Endothelial cell of umbilical vein (primary cell): ENCODE results near the gene MARVELD1. TPM values are rescaled to one million over a fixed set of nuclear protein-coding genes. Genes with fewer than 3 reads are reported as not detected.

Source experiments
- BruUV-seq: library from RNA; stranded (reverse); fragments of 400-500 nt; replicated peaks from 2 replicates; lab custom pipeline; 2021; lab: Mats Ljungman, UMichigan
- CTCF ChIA-PET: fragments of 300-600, 350-600 bp; sonication (Branson Sonifier 250); formaldehyde crosslinking; loops from one replicate; lab custom pipeline; 2021; ENCODE audit warnings: antibody characterized with exemption, inconsistent platforms; lab: Charles Lee
- POLR2A ChIA-PET: fragments of 300-600, 350-600 bp; sonication (Branson Sonifier 250); formaldehyde crosslinking; loops from one replicate; lab custom pipeline; 2021; ENCODE audit warnings: antibody characterized with exemption, inconsistent platforms; lab: Charles Lee
- DNase-seq: peaks from one replicate; pipeline ENCODE4 v3.0.0-alpha.2; 2011; ENCODE audit warnings: low read depth, low spot score
- FAIRE-seq: peaks from 2 replicates; lab custom pipeline; 2011; peaks lifted over from hg19 to GRCh38; lab: Jason Lieb, UNC
- H2AFZ ChIP-seq: 2 replicates; pipeline ENCODE4 v1.6.0; 2012; ENCODE audit warnings: low read depth, low read length, control low read depth, inconsistent platforms
- H3K27ac ChIP-seq: 2 replicates; pipeline ENCODE4 v1.5.1; 2011; ENCODE audit warnings: low read depth, mild to moderate bottlenecking, control low read depth, low read length, moderate library complexity; ENCODE audit not compliant: insufficient read depth
- H3K27me3 ChIP-seq, 2 experiments: 2 replicates each; pipeline versions ENCODE4 v1.6.0 to v1.6.1; 2011; ENCODE audit warnings: low read length in 2 of 2, mixed read lengths in 1 of 2; ENCODE audit not compliant: control insufficient read depth in 2 of 2, insufficient read depth in 2 of 2
- H3K36me3 ChIP-seq, 2 experiments: 2 replicates in 1 of 2; 3 replicates in 1 of 2; pipeline ENCODE4 v1.5.1; 2011; ENCODE audit warnings: low read length in 2 of 2, mild to moderate bottlenecking in 1 of 2, moderate library complexity in 1 of 2; ENCODE audit not compliant: control insufficient read depth in 2 of 2, insufficient read depth in 2 of 2; ENCODE audit errors: extremely low read depth in 1 of 2
- H3K4me1 ChIP-seq: 3 replicates; pipeline ENCODE4 v1.5.1; 2011; ENCODE audit warnings: mild to moderate bottlenecking, low read length; ENCODE audit not compliant: control insufficient read depth, insufficient read depth; ENCODE audit errors: extremely low read depth
- H3K4me2 ChIP-seq: 2 replicates; pipeline ENCODE4 v1.6.1; 2011; ENCODE audit warnings: low read length, control low read depth, mixed read lengths; ENCODE audit not compliant: insufficient read depth
- H3K4me3 ChIP-seq, 3 experiments: fragments of 200-600 bp in 1 of 3; sonication (generic), shearing (Covaris generic) in 1 of 3; replicated peaks in 1 of 3; 2 replicates each; pipeline ENCODE4 v1.5.1; 2011 to 2016; ENCODE audit warnings: control low read depth in 3 of 3, low read length in 3 of 3, mild to moderate bottlenecking in 2 of 3, inconsistent platforms in 1 of 3, low read depth in 1 of 3, moderate library complexity in 1 of 3; ENCODE audit not compliant: insufficient read depth in 1 of 3
- H3K79me2 ChIP-seq: 2 replicates; pipeline ENCODE4 v1.6.0; 2012; ENCODE audit warnings: low read length, inconsistent platforms; ENCODE audit not compliant: control insufficient read depth, insufficient read depth
- H3K9ac ChIP-seq: replicated peaks from 2 replicates; pipeline ENCODE3; 2011; ENCODE audit warnings: low read length, control low read depth; ENCODE audit not compliant: insufficient read depth; ENCODE audit errors: extremely low read depth
- H3K9me1 ChIP-seq: replicated peaks from 3 replicates; pipeline ENCODE4 v1.6.0; 2011; ENCODE audit warnings: mild to moderate bottlenecking, low read length; ENCODE audit not compliant: control insufficient read depth, insufficient read depth; ENCODE audit errors: extremely low read depth
- H3K9me3 ChIP-seq: replicated peaks from 2 replicates; pipeline ENCODE4 v1.5.1; 2012; ENCODE audit warnings: low read length, inconsistent platforms; ENCODE audit not compliant: control insufficient read depth, insufficient read depth
- H4K20me1 ChIP-seq: replicated peaks from 2 replicates; pipeline ENCODE3; 2011; ENCODE audit warnings: mild to moderate bottlenecking, low read length; ENCODE audit not compliant: control insufficient read depth, insufficient read depth; ENCODE audit errors: extremely low read depth
- CTCF ChIP-seq, 2 donors: IDR thresholded peaks; 1 replicate in 1 of 2; 2 replicates in 1 of 2; pipeline ENCODE4 v1.5.1; 2011; ENCODE audit warnings: low read length in 2 of 2, mild to moderate bottlenecking in 2 of 2, moderate library complexity in 2 of 2, control low read depth in 1 of 2, inconsistent platforms in 1 of 2, low read depth in 1 of 2; ENCODE audit not compliant: insufficient read depth in 1 of 2; ENCODE audit errors: extremely low read depth in 1 of 2
- EZH2 ChIP-seq: IDR thresholded peaks from 2 replicates; pipeline ENCODE4 v1.6.1; 2012; ENCODE audit warnings: borderline replicate concordance, low read depth, mild to moderate bottlenecking, moderate library complexity, low read length, inconsistent platforms; ENCODE audit not compliant: severe bottlenecking
- FOS ChIP-seq: IDR thresholded peaks from 2 replicates; pipeline ENCODE4 v1.6.1; 2011; ENCODE audit warnings: mild to moderate bottlenecking, low read length, moderate library complexity, borderline replicate concordance; ENCODE audit not compliant: insufficient read depth
- GATA2 ChIP-seq: IDR thresholded peaks from 2 replicates; pipeline ENCODE4 v1.7.0; 2011; ENCODE audit warnings: low read depth, mild to moderate bottlenecking, moderate library complexity, mixed read lengths, low read length; ENCODE audit not compliant: insufficient read length, insufficient read depth
- JUN ChIP-seq: IDR thresholded peaks from 2 replicates; pipeline ENCODE4 v1.6.1; 2011; ENCODE audit warnings: borderline replicate concordance, low read depth; ENCODE audit not compliant: insufficient read length, insufficient read depth
- MAX ChIP-seq: IDR thresholded peaks from 2 replicates; pipeline ENCODE4 v1.6.1; 2011; ENCODE audit not compliant: insufficient read depth, insufficient read length
- MYC ChIP-seq: IDR thresholded peaks from one replicate; pipeline ENCODE4 v1.6.1; 2011; ENCODE audit warnings: mild to moderate bottlenecking, low read depth, low read length
- POLR2A ChIP-seq: IDR thresholded peaks from 2 replicates; pipeline ENCODE4 v1.6.1; 2012; ENCODE audit warnings: low read depth, mild to moderate bottlenecking, control low read depth, low read length
- POLR2AphosphoS5 ChIP-seq: IDR thresholded peaks from 2 replicates; pipeline ENCODE4 v1.6.1; 2012; ENCODE audit warnings: low read depth, mild to moderate bottlenecking, control low read depth, low read length, moderate library complexity; ENCODE audit not compliant: insufficient read depth
- dilution Hi-C: fragments of 300-500 bp; cut with MboI; formaldehyde crosslinking; loops from one replicate; pipeline ENCODE4 v1.15.0; 2019; ENCODE audit warnings: low sequenced_read_pairs; ENCODE audit not compliant: extremely low pct_ligation_motif_present
- intact Hi-C: fragments of 100-400 bp; cut with micrococcal nuclease; formaldehyde crosslinking; loops from one replicate; pipeline ENCODE4 v1.10.0; 2022
- polyA plus RNA-seq, 4 experiments: library from polyadenylated mRNA; depleted of rRNA in 3 of 4; stranded (reverse) in 3 of 4; unstranded in 1 of 4; fragments of >200 nt; gene quantifications; 2 replicates each; pipeline versions ENCODE4 v1.2.1 to v1.2.3, GENCODE V29; 2011 to 2012; ENCODE audit warnings: missing spikeins in 1 of 4
- total RNA-seq: library from RNA; stranded (reverse); gene quantifications from 2 replicates; pipeline ENCODE4 v1.2.3, GENCODE V29; 2021

MARVELD1 gene
- total and polyA plus RNA-seq, 2 donors (not counting 3 experiments of a cell fraction or from before 2014, with no cell fraction given), result 67.3 to 78.3 TPM

- DNase-seq, result no peak
- intact Hi-C loops, result loop anchor here (10.0 kb wide), 1 partner anchor 238 kb away; the partner anchor contains the start of genes MMS19 and UBTD1
Observed at GRCh38 chr10:97733256-97733655, 19.7 kb downstream of the MARVELD1 start.

More at GRCh38 chr10:97733256-97733655, 19.7 kb downstream of the MARVELD1 start:
- Histone ChIP-seq H3K9me3 (no peaks in the 10 kb centered on the region), H3K4me3 (no peak overlapping the region), H3K4me1 (peaks cover 7% of the 10 kb centered on the region), H3K27ac (no peak overlapping the region), H3K9ac (no peak overlapping the region), H3K27me3 (no peaks in the 10 kb centered on the region), H2AFZ (no peak overlapping the region), H3K4me2 (no peak overlapping the region), H3K9me1 (no peaks in the 10 kb centered on the region), H3K79me2 (peaks cover 11% of the 10 kb centered on the region), H4K20me1 (no peaks in the 10 kb centered on the region), H3K36me3 (no peaks in the 10 kb centered on the region)
- CTCF ChIA-PET, result interaction anchor here (1.0 to 21.8 kb wide), 5 partner anchors 9 to 77 kb away, joined by 3 to 863 read pairs (median 8); partner anchors contain the start of gene MARVELD1
- dilution Hi-C loops, result no loop called here
- no TSS peak for BruUV-seq
- TF ChIP-seq GATA2 (no peak), POLR2A (no peak), FOS (no peak), JUN (no peak), CTCF (IDR thresholded peaks at IDR 0.05; ENCODE audit: extremely low read depth in 1 of 2, insufficient read depth in 1 of 2, low read depth in 1 of 2, low read length in 2 of 2) (no peak), EZH2 (no peak), POLR2AphosphoS5 (no peak), MAX (no peak), MYC (no peak)
- no peak for FAIRE-seq
- POLR2A ChIA-PET, result interaction anchor here (0.7 kb wide), 1 partner anchor 20 kb away, joined by 3 read pairs; the partner anchor contains the start of gene MARVELD1
